OCI-LY1 (cell line): ENCODE results near the gene URAD.

ENCODE experiments used
- EZH2 ChIP-seq: fragments of 200-600 bp; sonication (generic), shearing (Covaris generic); IDR thresholded peaks from 2 replicates; pipeline ENCODE4 v1.8.0; 2017; ENCODE audit warnings: borderline replicate concordance, mixed run types, mild to moderate bottlenecking, antibody characterized with exemption, low read length, moderate library complexity, mixed read lengths
- TF ChIP-seq, protein P1 (sequence below): fragments of 200-600 bp; sonication (generic), shearing (Covaris generic); IDR thresholded peaks from 2 replicates; pipeline ENCODE4 v1.5.1; 2017; ENCODE audit warnings: mild to moderate bottlenecking, antibody characterized with exemption, low read length, moderate library complexity, mixed read lengths

DNA sequence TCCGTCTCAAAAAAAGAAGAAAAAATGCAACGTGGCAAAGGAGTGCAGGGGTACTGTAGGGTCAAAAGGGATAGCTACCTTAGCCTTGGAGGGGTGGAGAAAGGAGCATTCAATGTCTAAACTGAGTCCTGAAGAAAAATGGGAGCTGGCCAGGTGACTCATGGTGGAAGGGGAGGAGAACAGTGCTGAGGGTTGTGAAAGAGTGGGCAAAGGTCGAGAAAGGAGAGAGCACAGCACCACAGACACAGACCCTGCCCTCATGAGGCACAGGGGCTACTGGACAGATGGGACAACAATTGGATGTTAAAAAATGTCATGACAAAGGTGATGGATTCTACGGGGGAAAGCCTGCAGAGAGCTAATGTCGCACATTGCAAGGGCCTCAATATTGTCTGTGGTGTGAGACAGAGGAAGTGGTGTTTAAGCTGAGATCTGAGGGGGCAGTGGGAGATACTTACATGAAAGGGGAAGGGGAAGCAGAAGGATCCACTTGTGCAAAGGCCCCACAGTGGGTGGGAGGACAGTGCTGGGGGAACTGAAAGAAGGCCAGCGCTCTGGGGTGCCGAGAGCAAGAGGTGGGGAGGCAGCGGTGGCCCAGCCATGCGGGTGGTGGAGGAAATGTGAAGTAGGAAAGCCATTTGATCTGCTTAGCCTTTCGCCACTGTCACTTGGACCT, 42.9 kb upstream of the URAD start:
- no peak for TF ChIP-seq EZH2
- TF ChIP-seq, protein P1, sequence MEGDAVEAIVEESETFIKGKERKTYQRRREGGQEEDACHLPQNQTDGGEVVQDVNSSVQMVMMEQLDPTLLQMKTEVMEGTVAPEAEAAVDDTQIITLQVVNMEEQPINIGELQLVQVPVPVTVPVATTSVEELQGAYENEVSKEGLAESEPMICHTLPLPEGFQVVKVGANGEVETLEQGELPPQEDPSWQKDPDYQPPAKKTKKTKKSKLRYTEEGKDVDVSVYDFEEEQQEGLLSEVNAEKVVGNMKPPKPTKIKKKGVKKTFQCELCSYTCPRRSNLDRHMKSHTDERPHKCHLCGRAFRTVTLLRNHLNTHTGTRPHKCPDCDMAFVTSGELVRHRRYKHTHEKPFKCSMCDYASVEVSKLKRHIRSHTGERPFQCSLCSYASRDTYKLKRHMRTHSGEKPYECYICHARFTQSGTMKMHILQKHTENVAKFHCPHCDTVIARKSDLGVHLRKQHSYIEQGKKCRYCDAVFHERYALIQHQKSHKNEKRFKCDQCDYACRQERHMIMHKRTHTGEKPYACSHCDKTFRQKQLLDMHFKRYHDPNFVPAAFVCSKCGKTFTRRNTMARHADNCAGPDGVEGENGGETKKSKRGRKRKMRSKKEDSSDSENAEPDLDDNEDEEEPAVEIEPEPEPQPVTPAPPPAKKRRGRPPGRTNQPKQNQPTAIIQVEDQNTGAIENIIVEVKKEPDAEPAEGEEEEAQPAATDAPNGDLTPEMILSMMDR: no peak
